H9 (cell line): Measurements from ENCODE around the gene COA7. TPM values are rescaled to one million over a fixed set of nuclear protein-coding genes. Genes with fewer than 3 reads are reported as not detected.

Experiments
- DNase-seq: peaks from one replicate; pipeline ENCODE4 v3.0.0-alpha.2; 2017
- H2AFZ ChIP-seq: one replicate; pipeline ENCODE4 v1.6.1; 2013; ENCODE audit warnings: mild to moderate bottlenecking, low read length, control low read depth, moderate library complexity
- H2AK5ac ChIP-seq: 2 replicates; pipeline ENCODE4 v1.6.1; 2013; ENCODE audit warnings: low read length, control low read depth, mixed read lengths; ENCODE audit not compliant: insufficient read length
- H2BK120ac ChIP-seq: one replicate; pipeline ENCODE4 v1.6.1; 2013; ENCODE audit warnings: low read depth, mild to moderate bottlenecking, low read length, control low read depth, inconsistent platforms; ENCODE audit not compliant: poor library complexity, severe bottlenecking
- H2BK12ac ChIP-seq: 2 replicates; pipeline ENCODE4 v1.6.1; 2013; ENCODE audit warnings: low read length, control low read depth, mixed read lengths, low read depth; ENCODE audit not compliant: insufficient read length
- H2BK15ac ChIP-seq: 2 replicates; pipeline ENCODE4 v1.6.1; 2013; ENCODE audit warnings: low read depth, low read length, control low read depth
- H2BK20ac ChIP-seq: one replicate; pipeline ENCODE4 v1.6.1; 2013; ENCODE audit warnings: low read depth, mild to moderate bottlenecking, low read length, control low read depth, inconsistent platforms; ENCODE audit not compliant: poor library complexity, severe bottlenecking
- H2BK5ac ChIP-seq: 2 replicates; pipeline ENCODE4 v1.6.1; 2013; ENCODE audit warnings: low read length, control low read depth, mixed read lengths; ENCODE audit not compliant: insufficient read length
- H3K14ac ChIP-seq: 2 replicates; pipeline ENCODE4 v1.6.1; 2013; ENCODE audit warnings: low read length, control low read depth; ENCODE audit not compliant: insufficient read depth
- H3K18ac ChIP-seq: 2 replicates; pipeline ENCODE4 v1.6.1; 2013; ENCODE audit warnings: low read depth, mild to moderate bottlenecking, mixed read lengths, low read length, control low read depth; ENCODE audit not compliant: insufficient read length
- H3K23ac ChIP-seq: 2 replicates; pipeline ENCODE4 v1.6.1; 2013; ENCODE audit warnings: low read length, control low read depth, mixed read lengths, low read depth; ENCODE audit not compliant: insufficient read length
- H3K23me2 ChIP-seq: 2 replicates; pipeline ENCODE4 v1.6.1; 2013; ENCODE audit warnings: low read depth, mild to moderate bottlenecking, mixed read lengths, low read length, control low read depth; ENCODE audit not compliant: insufficient read length, poor library complexity, severe bottlenecking
- H3K27ac ChIP-seq: 2 replicates; pipeline ENCODE4 v1.5.1; 2013; ENCODE audit warnings: low read length, control low read depth, mixed read lengths, low read depth; ENCODE audit not compliant: insufficient read length
- H3K27me3 ChIP-seq: 2 replicates; pipeline ENCODE4 v1.6.1; 2013; ENCODE audit warnings: low read length, control low read depth, inconsistent platforms; ENCODE audit not compliant: insufficient read depth
- H3K4ac ChIP-seq: 2 replicates; pipeline ENCODE4 v1.6.1; 2013; ENCODE audit warnings: low read depth, mild to moderate bottlenecking, control low read depth, inconsistent platforms, low read length, moderate library complexity
- H3K4me1 ChIP-seq: 2 replicates; pipeline ENCODE4 v1.6.1; 2013; ENCODE audit warnings: low read length, control low read depth, inconsistent platforms; ENCODE audit not compliant: insufficient read depth
- H3K4me2 ChIP-seq: 2 replicates; pipeline ENCODE4 v1.6.1; 2013; ENCODE audit warnings: low read length, control low read depth, mixed read lengths; ENCODE audit not compliant: insufficient read length, insufficient read depth
- H3K56ac ChIP-seq: 2 replicates; pipeline ENCODE4 v1.6.1; 2013; ENCODE audit warnings: low read depth, mild to moderate bottlenecking, mixed read lengths, low read length, control low read depth; ENCODE audit not compliant: insufficient read length
- H3K79me1 ChIP-seq: 2 replicates; pipeline ENCODE4 v1.6.1; 2013; ENCODE audit warnings: low read depth, mild to moderate bottlenecking, moderate library complexity, low read length, control low read depth, inconsistent platforms; ENCODE audit not compliant: insufficient read depth, poor library complexity, severe bottlenecking
- H3K79me2 ChIP-seq: 2 replicates; pipeline ENCODE4 v1.6.1; 2013; ENCODE audit warnings: low read length, control low read depth, inconsistent platforms; ENCODE audit not compliant: insufficient read depth
- H3K9ac ChIP-seq: 2 replicates; pipeline ENCODE4 v1.6.1; 2013; ENCODE audit warnings: low read length, control low read depth, mixed read lengths; ENCODE audit not compliant: insufficient read length; ENCODE audit errors: extremely low read depth
- H3K9me3 ChIP-seq: one replicate; pipeline ENCODE4 v1.6.1; 2013; ENCODE audit warnings: low read depth, low read length, inconsistent platforms; ENCODE audit not compliant: control insufficient read depth
- H3T11ph ChIP-seq: one replicate; pipeline ENCODE4 v1.6.1; 2013; ENCODE audit warnings: mild to moderate bottlenecking, low read length, control low read depth, inconsistent platforms
- H4K20me1 ChIP-seq: one replicate; pipeline ENCODE4 v1.6.1; 2013; ENCODE audit not compliant: control insufficient read depth, insufficient read length, insufficient read depth
- H4K5ac ChIP-seq: 2 replicates; pipeline ENCODE4 v1.6.1; 2013; ENCODE audit warnings: low read depth, mild to moderate bottlenecking, mixed read lengths, low read length, control low read depth; ENCODE audit not compliant: insufficient read length
- H4K8ac ChIP-seq: replicated peaks from 2 replicates; pipeline ENCODE4 v1.6.1; 2013; ENCODE audit warnings: low read length, control low read depth, mixed read lengths, low read depth; ENCODE audit not compliant: insufficient read length
- H4K91ac ChIP-seq: 2 replicates; pipeline ENCODE4 v1.6.1; 2013; ENCODE audit warnings: low read depth, mild to moderate bottlenecking, moderate library complexity, mixed read lengths, low read length, control low read depth; ENCODE audit not compliant: insufficient read length
- H3K27ac Mint-ChIP-seq, 3 experiments: 2 replicates in 2 of 3; 3 replicates in 1 of 3; pipeline ENCODE4 v1.8.0; 2020 to 2021; ENCODE audit warnings: mixed read lengths in 3 of 3, mild to moderate bottlenecking in 1 of 3, moderate library complexity in 1 of 3
- H3K27me3 Mint-ChIP-seq: 2 replicates; pipeline ENCODE4 v1.8.0; 2021; ENCODE audit warnings: low read depth, mild to moderate bottlenecking, moderate library complexity, mixed read lengths
- H3K36me3 Mint-ChIP-seq, 3 experiments: 2 replicates in 2 of 3; 3 replicates in 1 of 3; pipeline ENCODE4 v1.8.0; 2020 to 2021; ENCODE audit warnings: low read depth in 3 of 3, mixed read lengths in 3 of 3; ENCODE audit not compliant: insufficient read depth in 1 of 3
- H3K4me1 Mint-ChIP-seq, 2 experiments: 2 replicates each; pipeline ENCODE4 v1.8.0; 2020; ENCODE audit warnings: mixed read lengths in 2 of 2
- H3K4me3 Mint-ChIP-seq, 2 experiments: 2 replicates in 1 of 2; 3 replicates in 1 of 2; pipeline ENCODE4 v1.8.0; 2020 to 2021; ENCODE audit warnings: mild to moderate bottlenecking in 2 of 2, mixed read lengths in 2 of 2, moderate library complexity in 1 of 2
- H3K9me3 Mint-ChIP-seq, 2 experiments: 2 replicates in 1 of 2; 3 replicates in 1 of 2; pipeline ENCODE4 v1.8.0; 2020; ENCODE audit warnings: mild to moderate bottlenecking in 2 of 2, mixed read lengths in 2 of 2, moderate library complexity in 1 of 2
- WGBS: extraction: QIAGEN DNeasy Blood & Tissue Kit; methylation state at CpG from one replicate; pipeline ENCODE4 v1.1.7; 2013; ENCODE audit warnings: missing lambda C conversion rate, low lambda C conversion rate, mixed read lengths; ENCODE audit not compliant: insufficient read length; ENCODE audit errors: extremely low coverage; 5-methylcytosine and 5-hydroxymethylcytosine counted together
- total RNA-seq: library from RNA; stranded (reverse); gene quantifications from 2 replicates; pipeline ENCODE4 v1.2.1, GENCODE V29; 2021
- TF ChIP-seq, protein P1 (sequence below): fragments of 200-600 bp; sonication (generic); conservative IDR thresholded peaks from 3 replicates; pipeline ENCODE4 v1.8.0; 2021; ENCODE audit warnings: antibody characterized with exemption, mild to moderate bottlenecking

Gene COA7
- total RNA-seq, 1 experiment from 2014 or later, result 69.1 TPM

- H4K5ac ChIP-seq, result no peak overlapping the region
- no peak overlapping the region for H2BK120ac ChIP-seq
- no peak overlapping the region for H2BK15ac ChIP-seq
- H3K23ac ChIP-seq, result no peak overlapping the region
- H2BK20ac ChIP-seq, result no peak overlapping the region
- H3K27me3 ChIP-seq, result no peaks in the 10 kb centered on the region; the same call in 1 of the 2 replicates
- TF ChIP-seq, protein P1, sequence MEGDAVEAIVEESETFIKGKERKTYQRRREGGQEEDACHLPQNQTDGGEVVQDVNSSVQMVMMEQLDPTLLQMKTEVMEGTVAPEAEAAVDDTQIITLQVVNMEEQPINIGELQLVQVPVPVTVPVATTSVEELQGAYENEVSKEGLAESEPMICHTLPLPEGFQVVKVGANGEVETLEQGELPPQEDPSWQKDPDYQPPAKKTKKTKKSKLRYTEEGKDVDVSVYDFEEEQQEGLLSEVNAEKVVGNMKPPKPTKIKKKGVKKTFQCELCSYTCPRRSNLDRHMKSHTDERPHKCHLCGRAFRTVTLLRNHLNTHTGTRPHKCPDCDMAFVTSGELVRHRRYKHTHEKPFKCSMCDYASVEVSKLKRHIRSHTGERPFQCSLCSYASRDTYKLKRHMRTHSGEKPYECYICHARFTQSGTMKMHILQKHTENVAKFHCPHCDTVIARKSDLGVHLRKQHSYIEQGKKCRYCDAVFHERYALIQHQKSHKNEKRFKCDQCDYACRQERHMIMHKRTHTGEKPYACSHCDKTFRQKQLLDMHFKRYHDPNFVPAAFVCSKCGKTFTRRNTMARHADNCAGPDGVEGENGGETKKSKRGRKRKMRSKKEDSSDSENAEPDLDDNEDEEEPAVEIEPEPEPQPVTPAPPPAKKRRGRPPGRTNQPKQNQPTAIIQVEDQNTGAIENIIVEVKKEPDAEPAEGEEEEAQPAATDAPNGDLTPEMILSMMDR, result no peak
- no peak overlapping the region for H4K8ac ChIP-seq
- DNase-seq, result no peak
- peaks cover 3% of the 10 kb centered on the region for H3K23me2 ChIP-seq
- H3K4me2 ChIP-seq, result no peak overlapping the region
- no peak overlapping the region for H4K91ac ChIP-seq
- WGBS, result no CpG with 5 or more reads among the region's 5 CpGs
- Mint-ChIP-seq H3K9me3 (no peaks in the 10 kb centered on the region), H3K27ac (no peak overlapping the region; a peak in 1 of 7 replicates), H3K4me3 (no peak overlapping the region; a peak in 1 of 5 replicates), H3K4me1 (peaks cover 50 to 64% of the 10 kb centered on the region in 2 experiments), H3K36me3 (peaks cover 0 to 1% (median 0%) of the 10 kb centered on the region in 3 experiments; a peak in 1 of 7 replicates), H3K27me3 (no peaks in the 10 kb centered on the region)
- H3K9me3 ChIP-seq, result no peaks in the 10 kb centered on the region
- H3K9ac ChIP-seq, result no peak overlapping the region
- no peak overlapping the region for H3K18ac ChIP-seq
- H3K14ac ChIP-seq, result no peak overlapping the region
- H3K27ac ChIP-seq, result no peak overlapping the region
- H2BK5ac ChIP-seq, result no peak overlapping the region
- H2AFZ ChIP-seq, result no peak overlapping the region
- H3K4me1 ChIP-seq, result peaks cover 3% of the 10 kb centered on the region; the same call in 1 of the 2 replicates
- no peak overlapping the region for H3T11ph ChIP-seq
- no peaks in the 10 kb centered on the region for H3K79me1 ChIP-seq
- H3K79me2 ChIP-seq, result no peaks in the 10 kb centered on the region
- no peak overlapping the region for H3K4ac ChIP-seq
- no peak overlapping the region for H2AK5ac ChIP-seq
- no peaks in the 10 kb centered on the region for H4K20me1 ChIP-seq
- no peak overlapping the region for H3K56ac ChIP-seq
- no peak overlapping the region for H2BK12ac ChIP-seq
Observed at GRCh38 chr1:52663716-52664115, 34.4 kb downstream of the COA7 start.
